K562 (cell line): ENCODE results near the gene C1orf21. TPM values are rescaled to one million over a fixed set of nuclear protein-coding genes. Genes with fewer than 3 reads are reported as not detected.

ENCODE experiments used
- ATAC-seq: fragments of 200-7000 bp; cut with Tn5 transposase; 3 replicates; pipeline ENCODE4 v1.9.1; 2020; ENCODE audit warnings: moderate library complexity
- BruUV-seq: library from RNA; stranded (reverse); fragments of 400-500 nt; replicated peaks from 2 replicates; lab custom pipeline; 2021; lab: Mats Ljungman, UMichigan
- CTCF ChIA-PET: fragments of 300-600 bp; formaldehyde crosslinking; extraction: SDS; loops from one replicate; lab custom pipeline; 2021; ENCODE audit warnings: low intra/inter-chr PET ratio; lab: Yijun Ruan, JAX
- POLR2A ChIA-PET: fragments of 300-600, 350-650 bp; sonication (Branson Sonifier 250); formaldehyde crosslinking; extraction: SDS; loops from one replicate; lab custom pipeline; 2021; ENCODE audit warnings: antibody characterized with exemption, inconsistent platforms; lab: Yijun Ruan, JAX
- DNase-seq, 4 experiments: peaks; one replicate each; pipeline versions ENCODE4 v3.0.0 to v3.0.0-alpha.2; 2011 to 2018; ENCODE audit warnings: low spot score in 3 of 4, mixed read lengths in 3 of 4; ENCODE audit errors: extremely low read depth in 1 of 4
- FAIRE-seq: peaks from 2 replicates; lab custom pipeline; 2011; peaks lifted over from hg19 to GRCh38; lab: Jason Lieb, UNC
- H2AFZ ChIP-seq: 2 replicates; pipeline ENCODE4 v1.6.0; 2011; ENCODE audit warnings: low read depth, low read length, control low read depth, inconsistent platforms
- H3K27ac ChIP-seq: fragments of 200-600 bp; 3 replicates; pipeline ENCODE4 v1.8.0; 2011; ENCODE audit warnings: low read depth, mild to moderate bottlenecking, control low read depth, inconsistent platforms, low read length, moderate library complexity, mixed read lengths; ENCODE audit errors: extremely low read depth
- H3K27me3 ChIP-seq, 2 experiments: fragments of 300-600 bp in 1 of 2; 2 replicates in 1 of 2; 3 replicates in 1 of 2; pipeline versions ENCODE4 v1.6.0 to v1.8.0; 2011; ENCODE audit warnings: inconsistent platforms in 2 of 2, low read length in 2 of 2, mild to moderate bottlenecking in 1 of 2, mixed read lengths in 1 of 2, moderate library complexity in 1 of 2; ENCODE audit not compliant: control insufficient read depth in 2 of 2, insufficient read depth in 2 of 2
- H3K36me3 ChIP-seq: fragments of 300-600 bp; 3 replicates; pipeline ENCODE4 v1.8.0; 2011; ENCODE audit warnings: mild to moderate bottlenecking, low read length, inconsistent platforms; ENCODE audit not compliant: control insufficient read depth, insufficient read depth
- H3K4me1 ChIP-seq, 2 experiments: fragments of 200-600 bp in 1 of 2; replicated peaks in 1 of 2; 2 replicates in 1 of 2; 3 replicates in 1 of 2; pipeline versions ENCODE4 v1.5.1 to v1.8.0; 2011; ENCODE audit warnings: inconsistent platforms in 2 of 2, low read length in 2 of 2, mild to moderate bottlenecking in 1 of 2, mixed read lengths in 1 of 2, moderate library complexity in 1 of 2; ENCODE audit not compliant: control insufficient read depth in 2 of 2, insufficient read depth in 2 of 2
- H3K4me2 ChIP-seq: 2 replicates; pipeline ENCODE4 v1.6.1; 2011; ENCODE audit warnings: low read length, control low read depth, inconsistent platforms, mixed read lengths; ENCODE audit not compliant: insufficient read depth
- H3K4me3 ChIP-seq: fragments of 200-600 bp; sonication (generic), shearing (Covaris generic); 2 replicates; pipeline ENCODE4 v1.5.1; 2016; ENCODE audit warnings: control low read depth, inconsistent platforms
- H3K79me2 ChIP-seq: fragments of 200-600 bp; 3 replicates; pipeline ENCODE4 v1.8.0; 2011; ENCODE audit warnings: low read length, inconsistent platforms; ENCODE audit not compliant: control insufficient read depth, insufficient read depth
- H3K9ac ChIP-seq, 2 experiments: 2 replicates each; pipeline versions ENCODE4 v1.6.0 to v1.6.1; 2011; ENCODE audit warnings: low read depth in 2 of 2, low read length in 2 of 2, control low read depth in 1 of 2, inconsistent platforms in 1 of 2, mild to moderate bottlenecking in 1 of 2, mixed read lengths in 1 of 2; ENCODE audit not compliant: insufficient read depth in 1 of 2
- H3K9me1 ChIP-seq: one replicate; pipeline ENCODE4 v1.6.0; 2011; ENCODE audit warnings: inconsistent platforms, mild to moderate bottlenecking, low read length, moderate library complexity; ENCODE audit not compliant: control insufficient read depth, insufficient read depth
- H3K9me3 ChIP-seq: replicated peaks from 2 replicates; pipeline ENCODE4 v1.5.1; 2011; ENCODE audit warnings: low read depth, low read length, inconsistent platforms; ENCODE audit not compliant: control insufficient read depth, insufficient read depth
- H4K20me1 ChIP-seq: replicated peaks from 2 replicates; pipeline ENCODE4 v1.6.1; 2011; ENCODE audit warnings: low read length, inconsistent platforms, mixed read lengths; ENCODE audit not compliant: control insufficient read depth, insufficient read depth
- ATF7 ChIP-seq: fragments of 450-650 bp; IDR thresholded peaks from 2 replicates; pipeline ENCODE4 v1.7.1; 2014; ENCODE audit warnings: mild to moderate bottlenecking, moderate library complexity
- C11orf30 ChIP-seq: fragments of 450-650 bp; IDR thresholded peaks from 2 replicates; pipeline ENCODE4 v1.6.1; 2016; ENCODE audit warnings: low read depth, mild to moderate bottlenecking
- DACH1 ChIP-seq: fragments of 450-650 bp; IDR thresholded peaks from 2 replicates; pipeline ENCODE4 v1.6.1; 2018; ENCODE audit not compliant: partially characterized antibody
- FOS ChIP-seq: IDR thresholded peaks from 3 replicates; pipeline ENCODE4 v1.6.1; 2011; ENCODE audit not compliant: insufficient read length; ENCODE audit errors: extremely low read depth
- HDAC1 ChIP-seq, 2 experiments: fragments of 450-650 bp; IDR thresholded peaks; 2 replicates each; pipeline ENCODE4 v1.6.1; 2016 to 2017; ENCODE audit warnings: inconsistent platforms in 1 of 2, mild to moderate bottlenecking in 1 of 2, moderate library complexity in 1 of 2
- TFAM ChIP-seq: fragments of 250-450 bp; sonication (Bioruptor Pico); conservative IDR thresholded peaks from 2 replicates; pipeline ENCODE4 v1.5.0; 2021; ENCODE audit warnings: mild to moderate bottlenecking, moderate library complexity
- ZFP30 ChIP-seq: fragments of 250-450 bp; sonication (Bioruptor Pico); IDR thresholded peaks from 2 replicates; pipeline ENCODE4 v1.8.0; 2022; ENCODE audit warnings: moderate library complexity, mild to moderate bottlenecking, inconsistent platforms, borderline replicate concordance
- ZFX ChIP-seq: sonication (generic); formaldehyde crosslinking; IDR thresholded peaks from 2 replicates; pipeline ENCODE4 v1.8.0; 2022; ENCODE audit warnings: mild to moderate bottlenecking, missing genetic modification reagents, moderate library complexity
- ZNF174 ChIP-seq: fragments of 250-450 bp; sonication (Bioruptor Pico); IDR thresholded peaks from 2 replicates; pipeline ENCODE4 v1.4.0; 2020; ENCODE audit warnings: mild to moderate bottlenecking
- WGBS: fragments of 100-300 bp; shearing (Covaris generic); methylation state at CpG from one replicate; pipeline ENCODE4 v1.1.6; 2016; ENCODE audit warnings: low coverage, mixed read lengths; ENCODE audit not compliant: insufficient coverage; ENCODE audit errors: missing lambda C conversion rate; 5-methylcytosine and 5-hydroxymethylcytosine counted together
- in situ Hi-C: fragments of 300-500 bp; cut with MboI; formaldehyde crosslinking; loops from 4 replicates; pipeline ENCODE4 v1.15.0; 2018; ENCODE audit warnings: inconsistent platforms, mixed read lengths
- intact Hi-C: fragments of 100-400 bp; cut with micrococcal nuclease; formaldehyde crosslinking; loops from 2 replicates; pipeline ENCODE4 v1.14.2; 2022
- polyA plus RNA-seq, 8 experiments: library from polyadenylated mRNA; depleted of rRNA in 4 of 8; stranded (reverse) in 5 of 8; unstranded in 3 of 8; fragments of >200 nt; fragmentation: Nextera tagmentation in 2 of 8; fragmentation: Illumina TruSeq in 1 of 8; extraction: Ambion mirVana in 2 of 8; extraction: Trizol in 1 of 8; gene quantifications; 2 replicates each; pipeline versions ENCODE4 v1.2.1 to v1.2.3, GENCODE V29; 2011 to 2014; ENCODE audit warnings: inconsistent platforms in 1 of 8, missing spikeins in 1 of 8
- total RNA-seq, 7 experiments: library from RNA; depleted of rRNA in 6 of 7; stranded (reverse); fragments of >200 nt in 6 of 7; fragmentation: Illumina TruSeq in 2 of 7; extraction: Trizol in 2 of 7; gene quantifications; 2 replicates each; pipeline versions ENCODE4 v1.2.1 to v1.2.3, GENCODE V29; 2011 to 2021; ENCODE audit warnings: low replicate concordance in 1 of 7
- TF ChIP-seq, protein P1 (sequence below): fragments of 200-600 bp; sonication (generic); IDR thresholded peaks from one replicate; pipeline ENCODE4 v1.6.1; 2012; ENCODE audit warnings: mild to moderate bottlenecking, low read depth, low read length, inconsistent platforms
- TF ChIP-seq, protein P2 (sequence below), 3 experiments: IDR thresholded peaks in 2 of 3; conservative IDR thresholded peaks in 1 of 3; 2 replicates each; pipeline ENCODE4 v1.5.1; 2011 to 2012; ENCODE audit warnings: low read length in 3 of 3, mild to moderate bottlenecking in 3 of 3, control low read depth in 2 of 3, improper control_type of control experiment in 1 of 3, inconsistent platforms in 1 of 3, low read depth in 1 of 3, mixed read lengths in 1 of 3, moderate library complexity in 1 of 3; ENCODE audit not compliant: insufficient read depth in 2 of 3

The C1orf21 gene
- total and polyA plus RNA-seq, 9 of the 15 experiments (the other 6 are each of a cell fraction or from before 2014, with no cell fraction given), result under 0.01 to 0.31 (median 0.07) TPM

DNA sequence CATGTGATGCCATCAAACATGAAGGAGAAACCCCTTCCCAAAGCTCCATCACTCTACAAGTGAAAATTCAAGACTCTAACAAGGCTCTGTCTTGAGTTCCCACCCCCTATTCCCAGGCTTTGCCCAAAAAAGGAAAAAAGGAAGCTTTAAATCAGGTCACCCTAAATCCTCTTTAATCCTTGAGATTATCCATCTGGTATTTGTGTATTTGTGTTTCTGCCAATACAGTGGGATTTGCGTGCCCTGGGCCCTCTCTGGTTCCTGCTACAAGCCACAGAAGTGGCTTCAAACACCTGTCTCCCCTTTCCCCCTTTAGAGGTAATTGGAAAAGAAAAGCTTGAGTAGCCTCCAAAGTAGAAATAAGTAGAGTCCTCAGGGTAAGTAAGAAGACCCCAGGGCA, 247.5 kb downstream of the C1orf21 start:
- no peak overlapping the region for H2AFZ ChIP-seq
- no peak for FAIRE-seq
- no TSS peak for BruUV-seq
- DNase-seq, result no peak
- H3K9me3 ChIP-seq, result no peaks in the 10 kb centered on the region
- 0% methylated on average over 1 of the region's 1 CpG for WGBS
- no peaks in the 10 kb centered on the region for H3K9me1 ChIP-seq
- H3K36me3 ChIP-seq, result no peaks in the 10 kb centered on the region
- H3K79me2 ChIP-seq, result no peaks in the 10 kb centered on the region
- no peaks in the 10 kb centered on the region for H4K20me1 ChIP-seq
- ATAC-seq, result no peak
- no peak overlapping the region for H3K27ac ChIP-seq
- H3K27me3 ChIP-seq, result peaks cover 11 to 39% of the 10 kb centered on the region in 2 experiments; a peak in 4 of 5 replicates
- POLR2A ChIA-PET, result no interaction called here
- no peak overlapping the region for H3K4me3 ChIP-seq
- H3K4me2 ChIP-seq, result no peak overlapping the region
- intact Hi-C loops, result no loop called here
- H3K4me1 ChIP-seq, result no peaks in the 10 kb centered on the region
- in situ Hi-C loops, result no loop called here
- CTCF ChIA-PET, result no interaction called here
- H3K9ac ChIP-seq, result no peak overlapping the region
- TF ChIP-seq, protein P1, sequence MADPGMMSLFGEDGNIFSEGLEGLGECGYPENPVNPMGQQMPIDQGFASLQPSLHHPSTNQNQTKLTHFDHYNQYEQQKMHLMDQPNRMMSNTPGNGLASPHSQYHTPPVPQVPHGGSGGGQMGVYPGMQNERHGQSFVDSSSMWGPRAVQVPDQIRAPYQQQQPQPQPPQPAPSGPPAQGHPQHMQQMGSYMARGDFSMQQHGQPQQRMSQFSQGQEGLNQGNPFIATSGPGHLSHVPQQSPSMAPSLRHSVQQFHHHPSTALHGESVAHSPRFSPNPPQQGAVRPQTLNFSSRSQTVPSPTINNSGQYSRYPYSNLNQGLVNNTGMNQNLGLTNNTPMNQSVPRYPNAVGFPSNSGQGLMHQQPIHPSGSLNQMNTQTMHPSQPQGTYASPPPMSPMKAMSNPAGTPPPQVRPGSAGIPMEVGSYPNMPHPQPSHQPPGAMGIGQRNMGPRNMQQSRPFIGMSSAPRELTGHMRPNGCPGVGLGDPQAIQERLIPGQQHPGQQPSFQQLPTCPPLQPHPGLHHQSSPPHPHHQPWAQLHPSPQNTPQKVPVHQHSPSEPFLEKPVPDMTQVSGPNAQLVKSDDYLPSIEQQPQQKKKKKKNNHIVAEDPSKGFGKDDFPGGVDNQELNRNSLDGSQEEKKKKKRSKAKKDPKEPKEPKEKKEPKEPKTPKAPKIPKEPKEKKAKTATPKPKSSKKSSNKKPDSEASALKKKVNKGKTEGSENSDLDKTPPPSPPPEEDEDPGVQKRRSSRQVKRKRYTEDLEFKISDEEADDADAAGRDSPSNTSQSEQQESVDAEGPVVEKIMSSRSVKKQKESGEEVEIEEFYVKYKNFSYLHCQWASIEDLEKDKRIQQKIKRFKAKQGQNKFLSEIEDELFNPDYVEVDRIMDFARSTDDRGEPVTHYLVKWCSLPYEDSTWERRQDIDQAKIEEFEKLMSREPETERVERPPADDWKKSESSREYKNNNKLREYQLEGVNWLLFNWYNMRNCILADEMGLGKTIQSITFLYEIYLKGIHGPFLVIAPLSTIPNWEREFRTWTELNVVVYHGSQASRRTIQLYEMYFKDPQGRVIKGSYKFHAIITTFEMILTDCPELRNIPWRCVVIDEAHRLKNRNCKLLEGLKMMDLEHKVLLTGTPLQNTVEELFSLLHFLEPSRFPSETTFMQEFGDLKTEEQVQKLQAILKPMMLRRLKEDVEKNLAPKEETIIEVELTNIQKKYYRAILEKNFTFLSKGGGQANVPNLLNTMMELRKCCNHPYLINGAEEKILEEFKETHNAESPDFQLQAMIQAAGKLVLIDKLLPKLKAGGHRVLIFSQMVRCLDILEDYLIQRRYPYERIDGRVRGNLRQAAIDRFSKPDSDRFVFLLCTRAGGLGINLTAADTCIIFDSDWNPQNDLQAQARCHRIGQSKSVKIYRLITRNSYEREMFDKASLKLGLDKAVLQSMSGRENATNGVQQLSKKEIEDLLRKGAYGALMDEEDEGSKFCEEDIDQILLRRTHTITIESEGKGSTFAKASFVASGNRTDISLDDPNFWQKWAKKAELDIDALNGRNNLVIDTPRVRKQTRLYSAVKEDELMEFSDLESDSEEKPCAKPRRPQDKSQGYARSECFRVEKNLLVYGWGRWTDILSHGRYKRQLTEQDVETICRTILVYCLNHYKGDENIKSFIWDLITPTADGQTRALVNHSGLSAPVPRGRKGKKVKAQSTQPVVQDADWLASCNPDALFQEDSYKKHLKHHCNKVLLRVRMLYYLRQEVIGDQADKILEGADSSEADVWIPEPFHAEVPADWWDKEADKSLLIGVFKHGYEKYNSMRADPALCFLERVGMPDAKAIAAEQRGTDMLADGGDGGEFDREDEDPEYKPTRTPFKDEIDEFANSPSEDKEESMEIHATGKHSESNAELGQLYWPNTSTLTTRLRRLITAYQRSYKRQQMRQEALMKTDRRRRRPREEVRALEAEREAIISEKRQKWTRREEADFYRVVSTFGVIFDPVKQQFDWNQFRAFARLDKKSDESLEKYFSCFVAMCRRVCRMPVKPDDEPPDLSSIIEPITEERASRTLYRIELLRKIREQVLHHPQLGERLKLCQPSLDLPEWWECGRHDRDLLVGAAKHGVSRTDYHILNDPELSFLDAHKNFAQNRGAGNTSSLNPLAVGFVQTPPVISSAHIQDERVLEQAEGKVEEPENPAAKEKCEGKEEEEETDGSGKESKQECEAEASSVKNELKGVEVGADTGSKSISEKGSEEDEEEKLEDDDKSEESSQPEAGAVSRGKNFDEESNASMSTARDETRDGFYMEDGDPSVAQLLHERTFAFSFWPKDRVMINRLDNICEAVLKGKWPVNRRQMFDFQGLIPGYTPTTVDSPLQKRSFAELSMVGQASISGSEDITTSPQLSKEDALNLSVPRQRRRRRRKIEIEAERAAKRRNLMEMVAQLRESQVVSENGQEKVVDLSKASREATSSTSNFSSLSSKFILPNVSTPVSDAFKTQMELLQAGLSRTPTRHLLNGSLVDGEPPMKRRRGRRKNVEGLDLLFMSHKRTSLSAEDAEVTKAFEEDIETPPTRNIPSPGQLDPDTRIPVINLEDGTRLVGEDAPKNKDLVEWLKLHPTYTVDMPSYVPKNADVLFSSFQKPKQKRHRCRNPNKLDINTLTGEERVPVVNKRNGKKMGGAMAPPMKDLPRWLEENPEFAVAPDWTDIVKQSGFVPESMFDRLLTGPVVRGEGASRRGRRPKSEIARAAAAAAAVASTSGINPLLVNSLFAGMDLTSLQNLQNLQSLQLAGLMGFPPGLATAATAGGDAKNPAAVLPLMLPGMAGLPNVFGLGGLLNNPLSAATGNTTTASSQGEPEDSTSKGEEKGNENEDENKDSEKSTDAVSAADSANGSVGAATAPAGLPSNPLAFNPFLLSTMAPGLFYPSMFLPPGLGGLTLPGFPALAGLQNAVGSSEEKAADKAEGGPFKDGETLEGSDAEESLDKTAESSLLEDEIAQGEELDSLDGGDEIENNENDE, result no peak
- TF ChIP-seq HDAC1 (IDR thresholded peaks at IDR 0.05) (no peak), DACH1 (no peak), ZNF174 (CRISPR knock-in tag) (no peak), ATF7 (no peak), FOS (no peak), C11orf30 (no peak), ZFX (CRISPR knock-in tag) (no peak), ZFP30 (CRISPR knock-in tag) (no peak), TFAM (CRISPR knock-in tag) (no peak)
- TF ChIP-seq, protein P2, sequence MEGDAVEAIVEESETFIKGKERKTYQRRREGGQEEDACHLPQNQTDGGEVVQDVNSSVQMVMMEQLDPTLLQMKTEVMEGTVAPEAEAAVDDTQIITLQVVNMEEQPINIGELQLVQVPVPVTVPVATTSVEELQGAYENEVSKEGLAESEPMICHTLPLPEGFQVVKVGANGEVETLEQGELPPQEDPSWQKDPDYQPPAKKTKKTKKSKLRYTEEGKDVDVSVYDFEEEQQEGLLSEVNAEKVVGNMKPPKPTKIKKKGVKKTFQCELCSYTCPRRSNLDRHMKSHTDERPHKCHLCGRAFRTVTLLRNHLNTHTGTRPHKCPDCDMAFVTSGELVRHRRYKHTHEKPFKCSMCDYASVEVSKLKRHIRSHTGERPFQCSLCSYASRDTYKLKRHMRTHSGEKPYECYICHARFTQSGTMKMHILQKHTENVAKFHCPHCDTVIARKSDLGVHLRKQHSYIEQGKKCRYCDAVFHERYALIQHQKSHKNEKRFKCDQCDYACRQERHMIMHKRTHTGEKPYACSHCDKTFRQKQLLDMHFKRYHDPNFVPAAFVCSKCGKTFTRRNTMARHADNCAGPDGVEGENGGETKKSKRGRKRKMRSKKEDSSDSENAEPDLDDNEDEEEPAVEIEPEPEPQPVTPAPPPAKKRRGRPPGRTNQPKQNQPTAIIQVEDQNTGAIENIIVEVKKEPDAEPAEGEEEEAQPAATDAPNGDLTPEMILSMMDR (IDR thresholded peaks at IDR 0.05 in 2 of 3, conservative IDR thresholded peaks at IDR 0.05 in 1 of 3; ENCODE audit: insufficient read depth in 2 of 3, low read depth in 1 of 3, low read length in 3 of 3), result no peak
